HepG2 (cell line): ENCODE results near the gene NEGR1. TPM values are rescaled to one million over a fixed set of nuclear protein-coding genes. Genes with fewer than 3 reads are reported as not detected.

Experiments
- ATAC-seq: fragments of 200-7000 bp; cut with Tn5 transposase; 3 replicates; pipeline ENCODE4 v1.9.1; 2020; ENCODE audit warnings: mild to moderate bottlenecking, moderate library complexity
- BruUV-seq: library from RNA; stranded (reverse); fragments of 400-500 nt; replicated peaks from 2 replicates; lab custom pipeline; 2021; lab: Mats Ljungman, UMichigan
- CTCF ChIA-PET: fragments of 300-600 bp; formaldehyde crosslinking; extraction: SDS; loops from one replicate; lab custom pipeline; 2021; ENCODE audit warnings: low total read pairs, inconsistent platforms, low intra/inter-chr PET ratio; lab: Yijun Ruan, JAX
- POLR2A ChIA-PET: fragments of 350-600 bp; sonication (Branson Sonifier 250); formaldehyde crosslinking; loops from one replicate; lab custom pipeline; 2020; ENCODE audit warnings: antibody characterized with exemption, inconsistent platforms; lab: Yijun Ruan, JAX
- DNase-seq: peaks from one replicate; pipeline ENCODE4 v3.0.0-alpha.2; 2015; ENCODE audit warnings: low spot score
- FAIRE-seq: peaks from 3 replicates; lab custom pipeline; 2011; peaks lifted over from hg19 to GRCh38; lab: Jason Lieb, UNC
- H2AFZ ChIP-seq: one replicate; pipeline ENCODE4 v1.6.1; 2011; ENCODE audit warnings: low read length, inconsistent platforms
- H3K27ac ChIP-seq: fragments of 300-600 bp; 3 replicates; pipeline ENCODE4 v1.8.0; 2011; ENCODE audit warnings: mixed run types, mild to moderate bottlenecking, mixed read lengths, low read length, inconsistent platforms; ENCODE audit not compliant: insufficient read depth; ENCODE audit errors: extremely low read length
- H3K27me3 ChIP-seq, 2 experiments: fragments of 200-600 bp in 1 of 2; 2 replicates in 1 of 2; 3 replicates in 1 of 2; pipeline versions ENCODE4 v1.6.0 to v1.8.0; 2011; ENCODE audit warnings: low read length in 2 of 2, mild to moderate bottlenecking in 2 of 2, moderate library complexity in 2 of 2, inconsistent platforms in 1 of 2; ENCODE audit not compliant: insufficient read depth in 2 of 2, control insufficient read depth in 1 of 2
- H3K36me3 ChIP-seq, 2 experiments: fragments of 200-600 bp in 1 of 2; replicated peaks in 1 of 2; 2 replicates in 1 of 2; 3 replicates in 1 of 2; pipeline versions ENCODE4 v1.5.1 to v1.8.0; 2011; ENCODE audit warnings: low read length in 2 of 2, inconsistent platforms in 1 of 2; ENCODE audit not compliant: insufficient read depth in 2 of 2, control insufficient read depth in 1 of 2
- H3K4me1 ChIP-seq: 2 replicates; pipeline ENCODE4 v1.5.1; 2012; ENCODE audit warnings: low read length, inconsistent platforms; ENCODE audit not compliant: insufficient read depth
- H3K4me2 ChIP-seq: 2 replicates; pipeline ENCODE4 v1.6.0; 2011; ENCODE audit warnings: low read depth, low read length, inconsistent platforms
- H3K4me3 ChIP-seq, 3 experiments: fragments of 200-600 bp in 1 of 3; sonication (generic), shearing (Covaris generic) in 1 of 3; replicated peaks in 1 of 3; 2 replicates each; pipeline ENCODE4 v1.5.1; 2011 to 2016; ENCODE audit warnings: low read length in 3 of 3, inconsistent platforms in 2 of 3, low read depth in 2 of 3, mild to moderate bottlenecking in 2 of 3, control low read depth in 1 of 3, mixed read lengths in 1 of 3; ENCODE audit not compliant: insufficient read depth in 1 of 3
- H3K79me2 ChIP-seq: one replicate; pipeline ENCODE4 v1.6.1; 2011; ENCODE audit warnings: low read length, inconsistent platforms; ENCODE audit not compliant: insufficient read depth
- H3K9ac ChIP-seq: 2 replicates; pipeline ENCODE4 v1.6.0; 2011; ENCODE audit warnings: mild to moderate bottlenecking, low read depth, low read length, inconsistent platforms; ENCODE audit not compliant: insufficient read depth
- H3K9me3 ChIP-seq: 2 replicates; pipeline ENCODE4 v1.5.1; 2012; ENCODE audit warnings: mild to moderate bottlenecking, low read length
- H4K20me1 ChIP-seq: 2 replicates; pipeline ENCODE4 v1.6.0; 2011; ENCODE audit warnings: inconsistent platforms, mild to moderate bottlenecking, low read length, moderate library complexity; ENCODE audit not compliant: insufficient read depth
- ARID2 ChIP-seq: sonication (generic); formaldehyde crosslinking; IDR thresholded peaks from 2 replicates; pipeline ENCODE4 v1.8.1; 2022; ENCODE audit warnings: mild to moderate bottlenecking, missing genetic modification reagents, borderline replicate concordance
- ATF7 ChIP-seq, 2 experiments: fragments of 450-650 bp in 1 of 2; sonication (generic) in 1 of 2; formaldehyde crosslinking in 1 of 2; IDR thresholded peaks; 2 replicates each; pipeline versions ENCODE4 v1.4.0 to v1.6.1; 2016 to 2020; ENCODE audit warnings: antibody characterized with exemption in 1 of 2, mild to moderate bottlenecking in 1 of 2, missing genetic modification reagents in 1 of 2
- CHCHD3 ChIP-seq: sonication (generic); formaldehyde crosslinking; IDR thresholded peaks from 2 replicates; pipeline ENCODE4 v1.8.0; 2022; ENCODE audit warnings: mild to moderate bottlenecking, missing genetic modification reagents, moderate library complexity
- CREB1 ChIP-seq, 2 experiments: fragments of 450-650 bp in 1 of 2; IDR thresholded peaks; 2 replicates each; pipeline ENCODE4 v1.6.1; 2016 to 2017; ENCODE audit warnings: control low read depth in 1 of 2, mild to moderate bottlenecking in 1 of 2, missing compliant biosample characterization in 1 of 2, missing genetic modification characterization in 1 of 2
- HIC2 ChIP-seq: sonication (generic); formaldehyde crosslinking; IDR thresholded peaks from 2 replicates; pipeline ENCODE4 v1.9.0; 2022; ENCODE audit warnings: low read depth, missing genetic modification reagents
- WGBS: methylation state at CpG from one replicate; pipeline ENCODE4 v1.1.6; 2017; ENCODE audit warnings: low lambda C conversion rate; 5-methylcytosine and 5-hydroxymethylcytosine counted together
- in situ Hi-C: cut with HindIII; loops from 2 replicates; pipeline ENCODE4 v1.10.0; 2017; ENCODE audit warnings: low pct_unique_long_range_greater_than_20kb; ENCODE audit not compliant: extremely low pct_ligation_motif_present
- intact Hi-C: fragments of 100-400 bp; cut with micrococcal nuclease; formaldehyde crosslinking; loops from one replicate; pipeline ENCODE4 v1.10.0; 2022; ENCODE audit not compliant: unreplicated experiment
- polyA plus RNA-seq, 8 experiments: library from polyadenylated mRNA; depleted of rRNA in 3 of 8; stranded (reverse) in 7 of 8; unstranded in 1 of 8; fragments of >200 nt; fragmentation: Illumina TruSeq in 4 of 8; extraction: Trizol in 4 of 8; gene quantifications; 2 replicates each; pipeline versions ENCODE4 v1.2.1 to v1.2.3, GENCODE V29; 2011 to 2016; ENCODE audit warnings: low read depth in 4 of 8, missing spikeins in 1 of 8, mixed read lengths in 1 of 8; ENCODE audit not compliant: insufficient read depth in 1 of 8
- total RNA-seq, 5 experiments: library from RNA; depleted of rRNA; stranded (reverse); fragments of >200 nt; fragmentation: Illumina TruSeq; extraction: Trizol; gene quantifications; 2 replicates each; pipeline ENCODE4 v1.2.3, GENCODE V29; 2016; ENCODE audit warnings: low read depth in 1 of 5

NEGR1 gene
- total and polyA plus RNA-seq, 2 of the 13 experiments (the other 11 are each of a cell fraction or from before 2014, with no cell fraction given): not detected

- intact Hi-C loops (no loop called here), in situ Hi-C loops (no loop called here)
- no peak for DNase-seq
- WGBS: 0% methylated on average over 2 of the region's 2 CpGs
- ChIA-PET POLR2A (no interaction called here), CTCF (no interaction called here)
- Histone ChIP-seq H3K79me2 (no peaks in the 10 kb centered on the region), H3K27ac (no peak overlapping the region), H3K9ac (no peak overlapping the region), H2AFZ (no peak overlapping the region), H3K36me3 (no peaks in the 10 kb centered on the region), H3K4me2 (no peak overlapping the region), H3K9me3 (peaks cover 53% of the 10 kb centered on the region), H3K27me3 (no peaks in the 10 kb centered on the region), H3K4me1 (no peaks in the 10 kb centered on the region), H3K4me3 (no peak overlapping the region), H4K20me1 (no peaks in the 10 kb centered on the region)
- TF ChIP-seq ATF7 (IDR thresholded peaks at IDR 0.05) (peak; percentile 49; the same call in 1 of the 2 replicates), ATF7 (CRISPR knock-in tag; IDR thresholded peaks at IDR 0.05) (no peak), CHCHD3 (CRISPR knock-in tag) (no peak), CREB1 (IDR thresholded peaks at IDR 0.05) (peak; percentile 91), CREB1 (CRISPR knock-in tag; IDR thresholded peaks at IDR 0.05) (no peak)
- ATAC-seq: no peak
- FAIRE-seq: no peak
- BruUV-seq: no TSS peak
These were observed 563.0 kb downstream of the NEGR1 start for GRCh38 chr1:71719330-71719729.

- Histone ChIP-seq H3K4me2 (no peak overlapping the region), H3K4me1 (no peaks in the 10 kb centered on the region), H3K36me3 (no peaks in the 10 kb centered on the region), H3K27ac (no peak overlapping the region), H3K4me3 (no peak overlapping the region), H3K27me3 (no peaks in the 10 kb centered on the region), H3K79me2 (no peaks in the 10 kb centered on the region), H4K20me1 (no peaks in the 10 kb centered on the region), H3K9ac (no peak overlapping the region), H2AFZ (no peak overlapping the region), H3K9me3 (peaks cover 61% of the 10 kb centered on the region)
- intact Hi-C loops (no loop called here), in situ Hi-C loops (no loop called here)
- ATAC-seq (no peak), DNase-seq (no peak), FAIRE-seq (no peak)
- ChIA-PET POLR2A (no interaction called here), CTCF (no interaction called here)
- no peak for TF ChIP-seq ARID2 (CRISPR knock-in tag)
- TF ChIP-seq HIC2: no peak
- BruUV-seq: no TSS peak
These were observed 565.2 kb downstream of the NEGR1 start for GRCh38 chr1:71717186-71717585.
